Testis (tissue), 3 donors: ENCODE results near the gene PITPNM3. TPM values are rescaled to one million over a fixed set of nuclear protein-coding genes. Genes with fewer than 3 reads are reported as not detected.

Experiments
- DNase-seq: peaks from one replicate; pipeline ENCODE4 v3.0.0-alpha.2; 2019
- H3K27ac ChIP-seq, 2 donors: fragments of 200-600 bp; sonication (generic); one replicate each; pipeline ENCODE4 v1.5.1; 2019
- H3K27me3 ChIP-seq: fragments of 200-600 bp; sonication (generic); one replicate; pipeline ENCODE4 v1.5.1; 2019
- H3K36me3 ChIP-seq: fragments of 200-600 bp; sonication (generic); one replicate; pipeline ENCODE4 v1.5.1; 2017; ENCODE audit warnings: low read depth; ENCODE audit errors: missing control alignments
- H3K4me1 ChIP-seq: fragments of 200-600 bp; sonication (generic); one replicate; pipeline ENCODE4 v1.5.1; 2019
- H3K4me3 ChIP-seq, 2 donors: fragments of 200-600 bp; sonication (generic); one replicate each; pipeline ENCODE4 v1.5.1; 2017 to 2019
- H3K9me3 ChIP-seq: fragments of 200-600 bp; sonication (generic); one replicate; pipeline ENCODE4 v1.5.1; 2017
- POLR2A ChIP-seq: fragments of 450-650 bp; IDR thresholded peaks from one replicate; pipeline ENCODE4 v1.6.1; 2017; ENCODE audit warnings: antibody characterized with exemption, mild to moderate bottlenecking, moderate library complexity
- WGBS, 2 donors: methylation state at CpG; one replicate each; pipeline ENCODE4 v1.1.5; 2018; 5-methylcytosine and 5-hydroxymethylcytosine counted together
- intact Hi-C: fragments of 100-400 bp; cut with DNase I; formaldehyde crosslinking; loops from one replicate; pipeline ENCODE4 v1.15.1; 2023; ENCODE audit warnings: low total_unique reads
- polyA plus RNA-seq: library from polyadenylated mRNA; stranded (reverse); fragments of 350-450 nt; fragmentation: Illumina TruSeq; extraction: RNeasy Lipid Tissue Mini Kit (QIAGEN cat#74804); gene quantifications from one replicate; pipeline ENCODE4 v1.2.3, GENCODE V29; 2014; ENCODE audit warnings: low read depth, low replicate concordance; ENCODE audit not compliant: insufficient read depth
- total RNA-seq, 2 donors: library from RNA; depleted of rRNA; stranded (reverse); fragments of >200 nt; gene quantifications; one replicate each; pipeline ENCODE4 v1.2.3, GENCODE V29; 2016
- TF ChIP-seq, protein P1 (sequence below), 3 experiments: fragments of 450-650 bp in 2 of 3; fragments of 200-600 bp in 1 of 3; sonication (generic) in 1 of 3; IDR thresholded peaks; one replicate each; pipeline ENCODE4 v1.5.1; 2016 to 2019; ENCODE audit warnings: antibody characterized with exemption in 3 of 3, mild to moderate bottlenecking in 2 of 3, moderate library complexity in 1 of 3

PITPNM3 gene
- total and polyA plus RNA-seq, 3 donors from 2014 or later, result 6.3 to 7.3 (median 6.7) TPM

DNA sequence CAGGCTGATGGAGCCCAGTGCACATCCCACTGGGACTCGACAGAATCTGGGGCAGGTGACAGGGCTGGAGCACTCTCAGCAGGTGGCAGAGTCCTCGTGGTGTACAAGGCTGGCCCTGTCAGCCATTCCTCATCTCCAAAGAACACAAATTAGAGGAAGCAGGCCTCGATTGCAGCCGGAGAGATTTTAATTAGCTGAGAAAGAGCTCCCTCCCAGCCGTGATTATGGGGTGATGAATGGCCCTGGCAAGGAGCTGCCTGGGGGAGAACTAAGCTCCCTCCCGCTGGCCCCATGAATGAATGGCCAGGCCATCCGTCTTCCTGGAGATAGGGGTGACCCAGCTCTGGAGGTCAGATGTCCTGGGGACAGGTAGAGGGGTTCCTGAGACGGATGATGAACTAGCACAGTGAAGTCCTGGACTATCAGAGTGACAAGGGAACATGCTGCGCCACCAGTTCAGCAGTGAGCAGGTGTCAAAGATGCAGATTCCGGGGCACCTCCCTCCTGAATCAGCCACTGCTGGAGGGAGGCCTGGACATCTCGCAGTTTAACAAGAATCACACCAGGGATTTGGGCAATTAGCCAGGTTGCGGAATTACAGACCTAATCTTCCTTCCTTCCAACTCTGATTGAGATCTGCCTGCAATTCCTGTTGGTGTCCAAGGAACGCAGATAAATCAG, 76.6 kb downstream of the PITPNM3 start:
- Histone ChIP-seq H3K36me3 (no peaks in the 10 kb centered on the region), H3K27ac (no peak overlapping the region), H3K27me3 (no peaks in the 10 kb centered on the region), H3K9me3 (no peaks in the 10 kb centered on the region), H3K4me3 (no peak overlapping the region), H3K4me1 (no peaks in the 10 kb centered on the region)
- WGBS, 2 donors, result 65 to 71% methylated on average over 7 to 13 of the region's 13 CpGs
- TF ChIP-seq, protein P1, sequence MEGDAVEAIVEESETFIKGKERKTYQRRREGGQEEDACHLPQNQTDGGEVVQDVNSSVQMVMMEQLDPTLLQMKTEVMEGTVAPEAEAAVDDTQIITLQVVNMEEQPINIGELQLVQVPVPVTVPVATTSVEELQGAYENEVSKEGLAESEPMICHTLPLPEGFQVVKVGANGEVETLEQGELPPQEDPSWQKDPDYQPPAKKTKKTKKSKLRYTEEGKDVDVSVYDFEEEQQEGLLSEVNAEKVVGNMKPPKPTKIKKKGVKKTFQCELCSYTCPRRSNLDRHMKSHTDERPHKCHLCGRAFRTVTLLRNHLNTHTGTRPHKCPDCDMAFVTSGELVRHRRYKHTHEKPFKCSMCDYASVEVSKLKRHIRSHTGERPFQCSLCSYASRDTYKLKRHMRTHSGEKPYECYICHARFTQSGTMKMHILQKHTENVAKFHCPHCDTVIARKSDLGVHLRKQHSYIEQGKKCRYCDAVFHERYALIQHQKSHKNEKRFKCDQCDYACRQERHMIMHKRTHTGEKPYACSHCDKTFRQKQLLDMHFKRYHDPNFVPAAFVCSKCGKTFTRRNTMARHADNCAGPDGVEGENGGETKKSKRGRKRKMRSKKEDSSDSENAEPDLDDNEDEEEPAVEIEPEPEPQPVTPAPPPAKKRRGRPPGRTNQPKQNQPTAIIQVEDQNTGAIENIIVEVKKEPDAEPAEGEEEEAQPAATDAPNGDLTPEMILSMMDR (IDR thresholded peaks at IDR 0.05), result no peak
- TF ChIP-seq POLR2A, result no peak
- DNase-seq, result no peak
- intact Hi-C loops, result no loop called here

DNA sequence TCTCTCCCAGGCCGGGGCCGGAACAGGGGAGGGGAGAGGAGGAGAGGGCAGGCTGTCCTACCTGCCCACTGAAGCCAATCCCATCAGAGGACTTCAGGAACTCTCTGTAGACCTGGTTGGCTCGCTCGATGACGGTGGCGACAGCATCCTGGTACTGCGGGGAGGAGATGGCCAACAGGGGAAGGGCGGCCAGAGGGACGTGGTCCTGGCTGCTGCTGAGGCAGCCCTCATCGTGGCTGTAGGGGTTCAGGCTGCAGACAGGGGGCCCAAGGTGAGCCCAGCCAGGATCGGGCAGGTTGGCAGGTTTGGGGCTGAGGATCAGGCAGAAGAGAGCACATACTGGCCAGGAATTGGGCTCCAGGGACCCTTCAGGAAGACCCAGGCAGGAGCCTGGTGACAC, 77.9 kb downstream of the PITPNM3 start:
- no peaks in the 10 kb centered on the region for H3K27me3 ChIP-seq
- no peak overlapping the region for H3K27ac ChIP-seq
- no peak for DNase-seq
- H3K9me3 ChIP-seq, result no peaks in the 10 kb centered on the region
- WGBS, 2 donors, result 82 to 92% methylated on average over 7 to 11 of the region's 11 CpGs
- intact Hi-C loops, result no loop called here
- H3K4me3 ChIP-seq, result no peak overlapping the region
- H3K4me1 ChIP-seq, result no peaks in the 10 kb centered on the region
- TF ChIP-seq, protein P1 (IDR thresholded peaks at IDR 0.05), result no peak
- TF ChIP-seq POLR2A, result no peak
- no peaks in the 10 kb centered on the region for H3K36me3 ChIP-seq

DNA sequence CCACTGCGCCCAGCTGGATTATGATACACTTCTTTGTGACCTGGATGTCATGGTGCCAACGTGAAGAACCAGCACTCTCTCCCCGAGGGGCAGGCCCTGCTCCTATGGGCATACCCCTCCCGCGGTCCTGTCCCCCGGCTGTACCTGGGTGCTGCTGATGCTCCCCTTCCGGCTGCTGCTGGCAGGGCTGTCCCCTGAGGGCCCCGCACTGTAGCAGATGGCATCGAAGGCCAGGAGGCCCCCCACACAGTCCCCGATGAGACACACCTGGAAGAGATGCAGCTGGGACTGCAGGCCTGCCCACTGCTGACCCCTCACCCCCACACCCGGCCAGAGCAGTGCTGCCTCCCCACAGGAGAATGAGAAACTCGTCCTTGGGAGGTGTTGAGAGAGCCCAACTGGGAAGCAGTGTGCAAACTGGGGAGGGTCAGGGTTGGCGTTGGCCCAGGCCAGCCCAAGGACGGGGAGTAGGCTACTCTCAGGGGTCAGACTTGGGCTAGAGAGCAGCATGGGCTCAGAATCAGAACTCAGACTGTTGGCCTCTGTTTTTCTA, 78.4 kb downstream of the PITPNM3 start:
- no peak for TF ChIP-seq POLR2A
- TF ChIP-seq, protein P1 (IDR thresholded peaks at IDR 0.05), result no peak
- H3K9me3 ChIP-seq, result no peaks in the 10 kb centered on the region
- H3K4me1 ChIP-seq, result no peaks in the 10 kb centered on the region
- no peaks in the 10 kb centered on the region for H3K36me3 ChIP-seq
- intact Hi-C loops, result no loop called here
- 73 to 77% methylated on average over 7 to 14 of the region's 14 CpGs for WGBS, 2 donors
- no peak for DNase-seq
- no peak overlapping the region for H3K4me3 ChIP-seq
- no peak overlapping the region for H3K27ac ChIP-seq
- no peaks in the 10 kb centered on the region for H3K27me3 ChIP-seq

DNA sequence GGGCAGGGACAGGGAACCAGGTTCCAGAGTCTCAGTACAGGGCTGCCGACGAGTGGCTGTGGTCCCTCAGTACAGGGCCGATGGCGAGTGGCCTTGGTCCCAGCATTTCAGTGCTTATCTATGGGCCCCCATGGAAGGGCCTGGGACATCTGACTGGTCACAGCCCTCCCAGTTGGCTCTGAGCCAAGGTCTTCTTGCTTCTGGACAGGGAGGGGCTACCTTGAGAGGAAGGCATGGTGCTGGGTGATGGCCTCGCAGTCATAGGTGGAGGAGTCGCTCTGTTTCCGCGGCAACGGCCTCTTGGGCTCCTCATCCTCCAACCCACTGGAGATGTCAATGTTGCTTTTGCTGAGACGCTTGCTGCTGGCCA, 79.6 kb downstream of the PITPNM3 start:
- no peaks in the 10 kb centered on the region for H3K9me3 ChIP-seq
- no peak overlapping the region for H3K4me3 ChIP-seq
- peak; percentile 56 for DNase-seq
- no peaks in the 10 kb centered on the region for H3K36me3 ChIP-seq
- H3K27ac ChIP-seq, result no peak overlapping the region
- no peaks in the 10 kb centered on the region for H3K27me3 ChIP-seq
- 69 to 77% methylated on average over 5 to 10 of the region's 10 CpGs for WGBS, 2 donors
- no peak for TF ChIP-seq POLR2A
- H3K4me1 ChIP-seq, result peaks cover 4% of the 10 kb centered on the region
- intact Hi-C loops, result no loop called here

DNA sequence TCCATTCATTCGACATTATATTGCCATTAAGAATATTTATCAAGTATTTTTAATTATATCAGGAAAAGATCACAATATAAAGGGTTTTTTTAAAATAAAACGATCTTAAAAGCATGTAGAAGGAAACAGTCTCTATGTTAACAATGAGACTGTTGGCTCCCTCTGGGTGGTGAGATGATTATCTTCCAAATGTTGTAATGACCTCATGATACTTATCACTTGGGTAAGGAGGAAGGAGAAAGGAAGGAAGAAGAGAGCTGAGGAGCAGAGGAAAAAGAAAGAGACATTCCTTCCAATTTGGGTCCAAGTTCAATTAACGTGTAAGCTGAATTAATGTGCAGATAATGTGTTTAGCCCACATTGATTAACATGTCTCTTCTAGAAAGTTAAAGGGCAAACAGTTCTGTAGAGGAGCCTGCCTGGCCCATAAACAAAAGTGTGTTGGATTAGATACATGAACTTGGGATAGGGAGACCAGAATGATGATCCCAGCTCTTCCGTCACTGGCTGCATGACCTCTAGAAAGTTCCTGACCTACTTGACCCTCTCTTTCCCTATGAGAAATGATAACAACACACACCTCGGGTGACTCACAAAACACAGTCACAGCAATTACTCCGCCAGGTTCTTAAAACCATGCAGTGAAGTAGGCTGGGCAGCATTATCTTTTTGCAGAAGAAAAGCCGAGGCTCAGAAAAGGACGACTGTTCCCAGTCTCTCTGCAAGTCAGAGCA, 80.1 kb downstream of the PITPNM3 start:
- no peak for DNase-seq
- intact Hi-C loops, result no loop called here
- no peak for TF ChIP-seq POLR2A
- TF ChIP-seq, protein P1 (IDR thresholded peaks at IDR 0.05), result no peak
- Histone ChIP-seq H3K36me3 (no peaks in the 10 kb centered on the region), H3K27ac (no peak overlapping the region), H3K4me1 (peaks cover 4% of the 10 kb centered on the region), H3K4me3 (no peak overlapping the region), H3K27me3 (no peaks in the 10 kb centered on the region), H3K9me3 (no peaks in the 10 kb centered on the region)
- WGBS, 2 donors, result 61 to 63% methylated on average over 8 of the region's 8 CpGs
